ENCODE measurements around the gene PTMS.

The PTMS gene

DNA sequence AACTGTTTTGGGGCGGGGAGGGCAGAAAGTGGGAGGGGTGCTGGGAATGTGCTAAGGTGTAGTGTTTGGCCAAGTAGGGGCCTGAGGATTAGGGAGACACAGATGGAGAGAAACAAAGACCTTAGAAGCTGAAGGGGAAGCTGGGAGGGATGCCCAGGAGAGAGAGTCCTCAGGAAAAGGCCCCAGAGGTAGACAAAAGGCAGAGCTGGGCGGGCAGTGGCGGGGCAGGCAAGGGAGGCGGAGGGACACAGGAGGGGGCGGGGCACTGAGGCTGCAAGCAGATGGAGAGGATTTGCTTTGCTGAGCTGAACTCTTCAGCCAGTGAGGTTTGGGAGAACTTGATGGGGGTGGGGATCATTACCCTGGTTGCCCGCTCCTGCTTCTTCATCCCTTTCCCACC lies 2.8 kb downstream of the PTMS start:
- WGBS, 2 donors (ENCODE audit: extremely low coverage in 2 of 2, insufficient read length in 2 of 2, insufficient replicate concordance in 1 of 2) = no CpG with 5 or more reads among the region's 6 CpGs

DNA sequence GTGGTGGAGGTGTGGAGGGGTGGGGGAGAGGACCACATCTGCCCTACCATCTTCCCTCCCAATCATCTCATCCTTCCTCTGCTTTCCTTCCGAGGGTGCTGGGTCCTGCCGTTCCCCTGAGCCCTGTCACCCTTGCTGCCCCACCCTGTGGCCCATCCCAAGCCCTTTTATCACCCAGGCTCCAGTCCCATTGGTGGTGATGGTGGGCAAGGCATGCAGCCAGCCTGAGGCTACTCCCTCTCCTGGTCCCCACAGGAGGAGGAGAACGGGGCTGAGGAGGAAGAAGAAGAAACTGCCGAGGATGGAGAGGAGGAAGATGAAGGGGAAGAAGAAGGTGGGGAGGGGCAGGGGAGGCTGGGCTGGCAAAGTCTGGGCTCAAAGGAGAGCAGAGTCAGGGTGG lies 3.5 kb downstream of the PTMS start:
- Histone ChIP-seq H3K23ac (ENCODE audit: low read depth, low read length, poor library complexity) (peak overlapping the region; percentile 0), H3K14ac (ENCODE audit: low read length) (no peak overlapping the region), H3K4me3 (ENCODE audit: low read length in 2 of 2) (peak overlapping the region in 1 of 2 donors; percentile 98), H3K36me3 (replicated peaks in 1 of 2; ENCODE audit: control insufficient read depth in 2 of 2, insufficient read depth in 2 of 2, low read length in 2 of 2) (peaks cover 29 to 50% of the 10 kb centered on the region in 2 donors), H2AFZ (ENCODE audit: low read length) (no peak overlapping the region), H2BK15ac (ENCODE audit: low read length) (peak overlapping the region; percentile 69), H3K4me2 (ENCODE audit: insufficient read depth, low read length, poor library complexity, severe bottlenecking) (peak overlapping the region; percentile 65), H3K4me1 (ENCODE audit: control insufficient read depth in 2 of 2, insufficient read depth in 1 of 2, low read depth in 1 of 2, low read length in 2 of 2) (peaks cover 38 to 47% of the 10 kb centered on the region in 2 donors), H2AK5ac (ENCODE audit: low read depth, low read length) (peak overlapping the region; percentile 65), H4K8ac (ENCODE audit: low read depth, low read length) (no peak overlapping the region), H3K9me3 (replicated peaks in 1 of 2; ENCODE audit: control insufficient read depth in 2 of 2, insufficient read depth in 1 of 2, low read depth in 1 of 2, low read length in 2 of 2) (peaks cover 0 to 4% of the 10 kb centered on the region in 2 donors), H3K4ac (ENCODE audit: low read length) (no peak overlapping the region), H3K79me1 (ENCODE audit: low read depth, low read length) (peaks cover 8% of the 10 kb centered on the region), H4K91ac (ENCODE audit: low read depth, low read length, poor library complexity) (no peak overlapping the region), H3K9ac (ENCODE audit: low read depth, low read length, poor library complexity) (peak overlapping the region; percentile 82), H2BK12ac (ENCODE audit: low read length) (peak overlapping the region; percentile 2), H3K27me3 (ENCODE audit: control insufficient read depth in 3 of 3, insufficient read depth in 3 of 3, low read depth in 1 of 3, low read length in 3 of 3) (peaks cover 0 to 2% (median 0%) of the 10 kb centered on the region in 3 experiments), H3K27ac (replicated peaks; ENCODE audit: low read length) (peak overlapping the region; percentile 67), H3K18ac (ENCODE audit: low read length) (peak overlapping the region; percentile 90), H2BK5ac (ENCODE audit: low read length) (peak overlapping the region; percentile 56), H2BK120ac (ENCODE audit: low read depth, low read length) (no peak overlapping the region)
- no peak for DNase-seq (ENCODE audit: low spot score)
- no CpG with 5 or more reads among the region's 4 CpGs for WGBS, 2 donors (ENCODE audit: extremely low coverage in 2 of 2, insufficient read length in 2 of 2, insufficient replicate concordance in 1 of 2)

More for the DNA sequence above, 2.8 kb downstream of the PTMS start:
- peaks cover 8% of the 10 kb centered on the region for H3K79me1 ChIP-seq (ENCODE audit: low read depth, low read length)
- no peak overlapping the region for H2BK15ac ChIP-seq (ENCODE audit: low read length)
- no peak overlapping the region for H4K8ac ChIP-seq (ENCODE audit: low read depth, low read length)
- H3K14ac ChIP-seq (ENCODE audit: low read length) = no peak overlapping the region
- H3K23ac ChIP-seq (ENCODE audit: low read depth, low read length, poor library complexity) = no peak overlapping the region
- peaks cover 27 to 45% of the 10 kb centered on the region in 2 donors for H3K36me3 ChIP-seq (replicated peaks in 1 of 2; ENCODE audit: control insufficient read depth in 2 of 2, insufficient read depth in 2 of 2, low read length in 2 of 2)
- peaks cover 0 to 4% of the 10 kb centered on the region in 2 donors for H3K9me3 ChIP-seq (replicated peaks in 1 of 2; ENCODE audit: control insufficient read depth in 2 of 2, insufficient read depth in 1 of 2, low read depth in 1 of 2, low read length in 2 of 2)
- H2BK5ac ChIP-seq (ENCODE audit: low read length) = peak overlapping the region; percentile 56
- peaks cover 40 to 47% of the 10 kb centered on the region in 2 donors for H3K4me1 ChIP-seq (ENCODE audit: control insufficient read depth in 2 of 2, insufficient read depth in 1 of 2, low read depth in 1 of 2, low read length in 2 of 2)
- peak overlapping the region; percentile 93 to 98 for H3K4me3 ChIP-seq (ENCODE audit: low read length in 2 of 2)
- no peak overlapping the region for H2BK12ac ChIP-seq (ENCODE audit: low read length)
- H3K27ac ChIP-seq (replicated peaks; ENCODE audit: low read length) = peak overlapping the region; percentile 96
- H3K4me2 ChIP-seq (ENCODE audit: insufficient read depth, low read length, poor library complexity, severe bottlenecking) = peak overlapping the region; percentile 84
- peak overlapping the region; percentile 100 for H3K9ac ChIP-seq (ENCODE audit: low read depth, low read length, poor library complexity)
- H2AFZ ChIP-seq (ENCODE audit: low read length) = no peak overlapping the region
- no peak overlapping the region for H4K91ac ChIP-seq (ENCODE audit: low read depth, low read length, poor library complexity)
- peaks cover 0 to 2% (median 0%) of the 10 kb centered on the region in 3 experiments for H3K27me3 ChIP-seq (ENCODE audit: control insufficient read depth in 3 of 3, insufficient read depth in 3 of 3, low read depth in 1 of 3, low read length in 3 of 3)
- DNase-seq (ENCODE audit: low spot score) = peak; percentile 84
- H3K4ac ChIP-seq (ENCODE audit: low read length) = no peak overlapping the region
- H3K18ac ChIP-seq (ENCODE audit: low read length) = peak overlapping the region; percentile 90
- peak overlapping the region; percentile 16 for H2AK5ac ChIP-seq (ENCODE audit: low read depth, low read length)
- no peak overlapping the region for H2BK120ac ChIP-seq (ENCODE audit: low read depth, low read length)

- no peak overlapping the region for H3K4me2 ChIP-seq (ENCODE audit: insufficient read depth, low read length, poor library complexity, severe bottlenecking)
- H4K8ac ChIP-seq (ENCODE audit: low read depth, low read length) = no peak overlapping the region
- no peak overlapping the region for H4K91ac ChIP-seq (ENCODE audit: low read depth, low read length, poor library complexity)
- no peak overlapping the region for H3K4me3 ChIP-seq (ENCODE audit: low read length in 2 of 2)
- H3K36me3 ChIP-seq (replicated peaks in 1 of 2; ENCODE audit: control insufficient read depth in 2 of 2, insufficient read depth in 2 of 2, low read length in 2 of 2) = peaks cover 32 to 54% of the 10 kb centered on the region in 2 donors
- no peak overlapping the region for H3K23ac ChIP-seq (ENCODE audit: low read depth, low read length, poor library complexity)
- peak overlapping the region; percentile 65 for H2AK5ac ChIP-seq (ENCODE audit: low read depth, low read length)
- H3K14ac ChIP-seq (ENCODE audit: low read length) = no peak overlapping the region
- H2BK12ac ChIP-seq (ENCODE audit: low read length) = no peak overlapping the region
- H3K18ac ChIP-seq (ENCODE audit: low read length) = peak overlapping the region; percentile 90
- H3K9ac ChIP-seq (ENCODE audit: low read depth, low read length, poor library complexity) = peak overlapping the region; percentile 31
- H2BK15ac ChIP-seq (ENCODE audit: low read length) = no peak overlapping the region
- H3K79me1 ChIP-seq (ENCODE audit: low read depth, low read length) = peaks cover 8% of the 10 kb centered on the region
- H2AFZ ChIP-seq (ENCODE audit: low read length) = no peak overlapping the region
- H2BK120ac ChIP-seq (ENCODE audit: low read depth, low read length) = peak overlapping the region; percentile 16
- peaks cover 0 to 4% of the 10 kb centered on the region in 2 donors for H3K9me3 ChIP-seq (replicated peaks in 1 of 2; ENCODE audit: control insufficient read depth in 2 of 2, insufficient read depth in 1 of 2, low read depth in 1 of 2, low read length in 2 of 2)
- no peak overlapping the region for H3K4ac ChIP-seq (ENCODE audit: low read length)
- no peak for DNase-seq (ENCODE audit: low spot score)
- H3K4me1 ChIP-seq (ENCODE audit: control insufficient read depth in 2 of 2, insufficient read depth in 1 of 2, low read depth in 1 of 2, low read length in 2 of 2) = peaks cover 34 to 44% of the 10 kb centered on the region in 2 donors
- no CpG with 5 or more reads among the region's 12 CpGs for WGBS, 2 donors (ENCODE audit: extremely low coverage in 2 of 2, insufficient read length in 2 of 2, insufficient replicate concordance in 1 of 2)
- peak overlapping the region; percentile 66 for H3K27ac ChIP-seq (replicated peaks; ENCODE audit: low read length)
- peaks cover 0 to 2% (median 0%) of the 10 kb centered on the region in 3 experiments for H3K27me3 ChIP-seq (ENCODE audit: control insufficient read depth in 3 of 3, insufficient read depth in 3 of 3, low read depth in 1 of 3, low read length in 3 of 3)
- peak overlapping the region; percentile 56 for H2BK5ac ChIP-seq (ENCODE audit: low read length)
Measured at GRCh38 chr12:6770094-6770493, 3.9 kb downstream of the PTMS start.

GRCh38 chr12:6770600-6770999 lies 4.4 kb downstream of the PTMS start:
- Histone ChIP-seq H4K8ac (ENCODE audit: low read depth, low read length) (no peak overlapping the region), H3K36me3 (replicated peaks in 1 of 2; ENCODE audit: control insufficient read depth in 2 of 2, insufficient read depth in 2 of 2, low read length in 2 of 2) (peaks cover 37 to 59% of the 10 kb centered on the region in 2 donors), H3K4me1 (ENCODE audit: control insufficient read depth in 2 of 2, insufficient read depth in 1 of 2, low read depth in 1 of 2, low read length in 2 of 2) (peaks cover 29 to 40% of the 10 kb centered on the region in 2 donors), H3K4ac (ENCODE audit: low read length) (no peak overlapping the region), H2AK5ac (ENCODE audit: low read depth, low read length) (peak overlapping the region; percentile 65), H3K4me3 (ENCODE audit: low read length in 2 of 2) (no peak overlapping the region), H3K27me3 (ENCODE audit: control insufficient read depth in 3 of 3, insufficient read depth in 3 of 3, low read depth in 1 of 3, low read length in 3 of 3) (peaks cover 0 to 2% (median 0%) of the 10 kb centered on the region in 3 experiments), H4K91ac (ENCODE audit: low read depth, low read length, poor library complexity) (no peak overlapping the region), H2BK5ac (ENCODE audit: low read length) (no peak overlapping the region), H3K9me3 (replicated peaks in 1 of 2; ENCODE audit: control insufficient read depth in 2 of 2, insufficient read depth in 1 of 2, low read depth in 1 of 2, low read length in 2 of 2) (peaks cover 0 to 4% of the 10 kb centered on the region in 2 donors), H3K23ac (ENCODE audit: low read depth, low read length, poor library complexity) (peak overlapping the region; percentile 47), H3K9ac (ENCODE audit: low read depth, low read length, poor library complexity) (peak overlapping the region; percentile 31), H3K27ac (replicated peaks; ENCODE audit: low read length) (peak overlapping the region; percentile 66), H2AFZ (ENCODE audit: low read length) (no peak overlapping the region), H3K79me1 (ENCODE audit: low read depth, low read length) (peaks cover 8% of the 10 kb centered on the region), H3K18ac (ENCODE audit: low read length) (no peak overlapping the region), H2BK12ac (ENCODE audit: low read length) (no peak overlapping the region), H2BK120ac (ENCODE audit: low read depth, low read length) (no peak overlapping the region), H2BK15ac (ENCODE audit: low read length) (no peak overlapping the region), H3K14ac (ENCODE audit: low read length) (no peak overlapping the region), H3K4me2 (ENCODE audit: insufficient read depth, low read length, poor library complexity, severe bottlenecking) (no peak overlapping the region)
- no CpG with 5 or more reads among the region's 10 CpGs for WGBS, 2 donors (ENCODE audit: extremely low coverage in 2 of 2, insufficient read length in 2 of 2, insufficient replicate concordance in 1 of 2)
- DNase-seq (ENCODE audit: low spot score) = no peak

Data from neuronal stem cell (in vitro differentiated cells).